Mesenchymal stem cell (in vitro differentiated cells and primary cell): ENCODE results near the gene NCS1.
A peak's percentile ranks its signal among the peaks of the same experiment; 100 is the strongest.

Experiments used
- DNase-seq: peaks from one replicate; pipeline ENCODE4 v3.0.0-alpha.2; 2013
- H2AFZ ChIP-seq: one replicate; pipeline ENCODE4 v1.6.1; 2013; ENCODE audit warnings: low read depth, mild to moderate bottlenecking, control low read depth, inconsistent platforms, low read length, moderate library complexity
- H2AK5ac ChIP-seq: 2 replicates; pipeline ENCODE4 v1.6.1; 2013; ENCODE audit warnings: low read length, moderate library complexity, mild to moderate bottlenecking, inconsistent platforms; ENCODE audit not compliant: severe bottlenecking
- H2BK120ac ChIP-seq: one replicate; pipeline ENCODE4 v1.6.1; 2013; ENCODE audit warnings: low read depth, mild to moderate bottlenecking, inconsistent platforms, low read length, moderate library complexity
- H2BK12ac ChIP-seq, 2 experiments: one replicate each; pipeline ENCODE4 v1.6.1; 2013; ENCODE audit warnings: inconsistent platforms in 2 of 2, low read length in 2 of 2, mild to moderate bottlenecking in 2 of 2, moderate library complexity in 2 of 2, control low read depth in 1 of 2
- H2BK15ac ChIP-seq: one replicate; pipeline ENCODE4 v1.6.1; 2013; ENCODE audit warnings: mild to moderate bottlenecking, low read depth, inconsistent platforms; ENCODE audit not compliant: poor library complexity, severe bottlenecking
- H2BK5ac ChIP-seq: 2 replicates; pipeline ENCODE4 v1.6.1; 2013; ENCODE audit warnings: low read depth, mild to moderate bottlenecking, low read length, control low read depth, inconsistent platforms; ENCODE audit not compliant: poor library complexity, severe bottlenecking
- H3K14ac ChIP-seq, 2 experiments: one replicate each; pipeline ENCODE4 v1.6.1; 2013; ENCODE audit warnings: inconsistent platforms in 2 of 2, low read length in 2 of 2, control low read depth in 1 of 2, mild to moderate bottlenecking in 1 of 2, moderate library complexity in 1 of 2
- H3K18ac ChIP-seq, 2 experiments: one replicate each; pipeline ENCODE4 v1.6.1; 2013; ENCODE audit warnings: inconsistent platforms in 2 of 2, low read length in 2 of 2, control low read depth in 1 of 2, low read depth in 1 of 2, mild to moderate bottlenecking in 1 of 2
- H3K23ac ChIP-seq, 2 experiments: one replicate each; pipeline ENCODE4 v1.6.1; 2013; ENCODE audit warnings: inconsistent platforms in 2 of 2, low read length in 2 of 2, mild to moderate bottlenecking in 2 of 2, moderate library complexity in 2 of 2, control low read depth in 1 of 2
- H3K27ac ChIP-seq: 2 replicates; pipeline ENCODE4 v1.5.1; 2013; ENCODE audit warnings: mild to moderate bottlenecking, moderate library complexity, low read length, control low read depth, inconsistent platforms; ENCODE audit not compliant: poor library complexity, severe bottlenecking
- H3K27me3 ChIP-seq, 2 experiments: 2 replicates each; pipeline versions ENCODE4 v1.6.1 to v1.7.0; 2013; ENCODE audit warnings: low read length in 2 of 2, mild to moderate bottlenecking in 2 of 2, moderate library complexity in 2 of 2, control low read depth in 1 of 2, inconsistent platforms in 1 of 2; ENCODE audit not compliant: control insufficient read depth in 1 of 2, insufficient read depth in 1 of 2
- H3K36me3 ChIP-seq, 2 experiments: 2 replicates each; pipeline versions ENCODE4 v1.6.1 to v1.7.0; 2013; ENCODE audit warnings: low read length in 2 of 2, control low read depth in 1 of 2, inconsistent platforms in 1 of 2, low read depth in 1 of 2, mild to moderate bottlenecking in 1 of 2; ENCODE audit not compliant: insufficient read depth in 2 of 2, control insufficient read depth in 1 of 2
- H3K4ac ChIP-seq, 2 experiments: one replicate each; pipeline ENCODE4 v1.6.1; 2013; ENCODE audit warnings: inconsistent platforms in 2 of 2, low read length in 2 of 2, mild to moderate bottlenecking in 2 of 2, moderate library complexity in 2 of 2, control low read depth in 1 of 2, low read depth in 1 of 2
- H3K4me1 ChIP-seq: 2 replicates; pipeline ENCODE4 v1.6.1; 2013; ENCODE audit warnings: low read depth, low read length, control low read depth; ENCODE audit not compliant: control insufficient read depth, insufficient read depth
- H3K4me2 ChIP-seq: 2 replicates; pipeline ENCODE4 v1.6.1; 2013; ENCODE audit warnings: low read length, mild to moderate bottlenecking, inconsistent platforms; ENCODE audit not compliant: poor library complexity, severe bottlenecking
- H3K4me3 ChIP-seq, 2 experiments: 2 replicates each; pipeline versions ENCODE4 v1.5.1 to v1.7.0; 2013; ENCODE audit warnings: low read length in 2 of 2, mild to moderate bottlenecking in 2 of 2, control low read depth in 1 of 2, low read depth in 1 of 2; ENCODE audit not compliant: insufficient read depth in 1 of 2
- H3K79me1 ChIP-seq: replicated peaks from 2 replicates; pipeline ENCODE4 v1.6.1; 2013; ENCODE audit warnings: mild to moderate bottlenecking, control low read depth, low read length, inconsistent platforms; ENCODE audit not compliant: poor library complexity, severe bottlenecking
- H3K9ac ChIP-seq: 2 replicates; pipeline ENCODE4 v1.7.0; 2013; ENCODE audit warnings: mild to moderate bottlenecking, low read length, moderate library complexity
- H3K9me3 ChIP-seq: 2 replicates; pipeline ENCODE4 v1.7.0; 2013; ENCODE audit warnings: mild to moderate bottlenecking, low read length; ENCODE audit not compliant: control insufficient read depth
- H4K8ac ChIP-seq: one replicate; pipeline ENCODE4 v1.6.1; 2013; ENCODE audit warnings: inconsistent platforms, mild to moderate bottlenecking, low read length, moderate library complexity
- H4K91ac ChIP-seq: one replicate; pipeline ENCODE4 v1.6.1; 2013; ENCODE audit warnings: mild to moderate bottlenecking, low read length, inconsistent platforms
- WGBS: methylation state at CpG from one replicate; pipeline ENCODE4 v1.1.7; 2013; ENCODE audit warnings: mixed read lengths; 5-methylcytosine and 5-hydroxymethylcytosine counted together

Gene NCS1

DNA sequence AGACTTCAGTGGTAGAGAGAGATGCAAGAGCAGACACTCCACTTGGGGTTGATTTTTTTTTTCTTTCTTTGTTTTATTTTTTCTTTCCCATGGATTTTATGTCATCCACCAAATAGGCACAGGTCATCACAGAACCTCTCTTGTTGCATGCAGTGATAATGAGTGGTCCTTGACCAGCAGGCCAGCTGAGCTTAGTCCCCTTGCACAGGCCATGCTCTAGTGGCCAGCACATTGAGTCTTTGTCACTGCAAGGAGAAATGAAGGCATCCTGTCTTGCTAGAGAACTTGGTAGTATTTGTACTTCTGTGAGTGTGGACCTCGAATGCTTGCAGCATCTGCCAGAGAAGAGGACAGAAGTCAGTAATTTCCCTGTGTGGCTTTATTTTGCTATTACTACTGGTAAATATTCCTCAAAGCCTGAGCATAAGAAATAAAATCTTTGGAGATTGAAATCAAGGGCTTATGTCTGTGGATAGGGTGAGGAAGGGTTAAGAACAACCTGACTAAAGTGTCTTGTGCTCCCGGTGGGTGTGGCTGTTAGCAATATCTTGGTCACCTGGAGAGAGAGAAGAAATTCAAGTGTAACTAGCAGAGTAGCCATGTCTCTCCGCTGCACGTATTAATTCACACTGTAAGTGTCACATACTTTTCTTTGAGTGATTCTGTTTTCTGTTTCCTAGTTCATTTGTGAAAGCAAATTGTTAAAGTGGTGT lies 45.3 kb upstream of the NCS1 start:
- Histone ChIP-seq H3K4me3 (no peak overlapping the region), H3K9me3 (no peaks in the 10 kb centered on the region), H2AFZ (no peak overlapping the region), H3K4me2 (no peak overlapping the region), H2BK120ac (no peak overlapping the region), H3K27me3 (no peaks in the 10 kb centered on the region), H3K79me1 (peaks cover 8% of the 10 kb centered on the region), H2BK12ac (no peak overlapping the region), H3K4me1 (peaks cover 21% of the 10 kb centered on the region), H3K27ac (peak overlapping the region; percentile 56), H2BK5ac (peak overlapping the region; percentile 35), H3K23ac (no peak overlapping the region), H3K14ac (no peak overlapping the region), H3K36me3 (peaks cover 40 to 69% of the 10 kb centered on the region in 2 experiments), H3K18ac (no peak overlapping the region), H2AK5ac (peak overlapping the region; percentile 6), H3K4ac (no peak overlapping the region), H4K8ac (no peak overlapping the region), H2BK15ac (no peak overlapping the region), H3K9ac (no peak overlapping the region), H4K91ac (no peak overlapping the region)
- DNase-seq, result no peak
- 44% methylated on average over 2 of the region's 4 CpGs for WGBS

- H3K36me3 ChIP-seq, result peaks cover 38 to 63% of the 10 kb centered on the region in 2 experiments
- H2AK5ac ChIP-seq, result peak overlapping the region; percentile 7
- 91% methylated on average over 5 of the region's 6 CpGs for WGBS
- peak overlapping the region; percentile 93 for H3K27ac ChIP-seq
- peaks cover 21% of the 10 kb centered on the region for H3K4me1 ChIP-seq
- no peaks in the 10 kb centered on the region for H3K27me3 ChIP-seq
- no peak overlapping the region for H4K91ac ChIP-seq
- no peak overlapping the region for H3K4me3 ChIP-seq
- no peak overlapping the region for H3K4ac ChIP-seq
- H4K8ac ChIP-seq, result no peak overlapping the region
- no peak for DNase-seq
- no peak overlapping the region for H2BK12ac ChIP-seq
- H3K9me3 ChIP-seq, result no peaks in the 10 kb centered on the region
- H3K9ac ChIP-seq, result no peak overlapping the region
- no peak overlapping the region for H3K14ac ChIP-seq
- H3K23ac ChIP-seq, result no peak overlapping the region
- H2BK5ac ChIP-seq, result peak overlapping the region; percentile 71
- peaks cover 8% of the 10 kb centered on the region for H3K79me1 ChIP-seq
- no peak overlapping the region for H2BK120ac ChIP-seq
- no peak overlapping the region for H2AFZ ChIP-seq
- no peak overlapping the region for H3K4me2 ChIP-seq
- H3K18ac ChIP-seq, result no peak overlapping the region
- no peak overlapping the region for H2BK15ac ChIP-seq
Measured at GRCh38 chr9:130128251-130128650, 44.0 kb upstream of the NCS1 start.

DNA sequence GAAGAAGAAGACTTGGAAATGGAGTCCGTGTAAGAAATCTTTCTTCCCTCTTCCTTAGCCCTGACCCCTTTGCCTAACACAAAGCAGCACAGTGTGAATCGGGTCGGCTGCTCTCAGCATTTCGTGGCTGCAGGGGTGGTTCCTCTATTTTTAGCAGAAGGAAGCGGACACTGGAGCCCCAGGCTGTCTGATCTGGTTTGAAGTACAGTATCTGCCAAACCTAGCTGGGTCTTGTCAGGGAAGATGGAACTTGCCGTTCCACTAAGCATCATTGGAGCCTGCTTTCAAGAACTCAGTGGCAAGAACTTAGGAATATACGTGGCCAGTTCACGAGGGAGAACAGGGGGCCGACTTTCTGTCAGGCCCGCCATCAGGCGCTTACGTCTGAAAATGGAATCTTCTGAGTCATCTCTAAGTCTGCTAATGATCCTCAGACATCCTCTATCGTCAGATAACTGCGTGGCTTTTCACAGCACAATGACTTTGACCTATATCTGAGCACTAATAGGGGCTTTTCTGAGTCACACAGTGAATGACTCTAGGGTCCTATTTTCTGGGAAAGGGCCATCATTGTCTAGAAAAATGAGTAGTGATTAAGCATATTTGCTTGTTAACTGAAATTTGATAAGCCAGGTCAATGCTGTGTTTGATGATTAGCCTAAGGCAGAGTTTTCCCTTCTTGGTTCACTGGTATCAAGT lies 43.3 kb upstream of the NCS1 start:
- peak overlapping the region; percentile 93 for H3K27ac ChIP-seq
- no peak overlapping the region for H3K4me3 ChIP-seq
- no peak overlapping the region for H4K8ac ChIP-seq
- no peak overlapping the region for H2AFZ ChIP-seq
- peaks cover 21% of the 10 kb centered on the region for H3K4me1 ChIP-seq
- H2AK5ac ChIP-seq, result peak overlapping the region; percentile 7
- H3K27me3 ChIP-seq, result no peaks in the 10 kb centered on the region
- no peak overlapping the region for H2BK15ac ChIP-seq
- no peaks in the 10 kb centered on the region for H3K9me3 ChIP-seq
- H3K23ac ChIP-seq, result no peak overlapping the region
- no peak overlapping the region for H2BK120ac ChIP-seq
- no peak overlapping the region for H3K14ac ChIP-seq
- no peak overlapping the region for H2BK12ac ChIP-seq
- H3K18ac ChIP-seq, result no peak overlapping the region
- no peak overlapping the region for H4K91ac ChIP-seq
- H3K79me1 ChIP-seq, result peaks cover 8% of the 10 kb centered on the region
- peak overlapping the region; percentile 30 to 32 for H3K4ac ChIP-seq
- peak overlapping the region; percentile 2 for H3K4me2 ChIP-seq
- peak overlapping the region; percentile 71 for H2BK5ac ChIP-seq
- no peak overlapping the region for H3K9ac ChIP-seq
- 32% methylated on average over 14 of the region's 14 CpGs for WGBS
- DNase-seq, result peak; percentile 94
- H3K36me3 ChIP-seq, result peaks cover 38 to 63% of the 10 kb centered on the region in 2 experiments

DNA sequence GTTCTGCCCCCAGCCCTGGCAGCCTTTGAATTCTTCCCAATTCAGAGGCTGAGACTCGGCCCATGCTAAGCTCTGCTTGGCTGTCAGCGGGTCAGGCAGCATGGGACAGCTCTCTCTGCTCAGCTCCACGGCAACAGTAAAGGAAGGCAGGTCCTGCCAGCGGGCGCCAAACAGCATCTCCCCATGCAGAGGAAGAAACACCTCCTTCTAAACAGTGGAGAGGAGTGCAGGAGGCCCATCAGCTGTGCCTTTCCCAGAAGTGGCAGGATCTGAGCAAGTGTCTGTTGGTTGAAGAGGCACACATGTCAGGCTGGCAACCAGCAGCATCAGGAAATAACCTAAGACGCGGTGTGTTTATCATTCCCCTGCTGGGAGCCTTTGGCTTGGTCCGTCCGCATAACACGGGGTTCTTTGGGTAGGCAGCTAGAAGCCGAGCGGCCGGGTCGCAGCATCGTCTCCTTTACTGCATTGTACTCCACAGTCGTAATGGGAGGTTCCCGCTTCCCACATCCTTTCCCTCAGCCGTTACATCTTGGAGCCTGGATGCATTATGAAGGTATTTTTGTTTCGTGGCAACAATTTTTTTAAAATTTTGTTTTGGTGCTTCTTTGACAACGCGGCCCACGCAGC lies 42.7 kb upstream of the NCS1 start:
- Histone ChIP-seq H3K23ac (no peak overlapping the region), H2AK5ac (peak overlapping the region; percentile 37), H2BK15ac (no peak overlapping the region), H3K36me3 (peaks cover 36 to 63% of the 10 kb centered on the region in 2 experiments), H2BK12ac (peak overlapping the region in 1 of 2 experiments; percentile 83), H2AFZ (no peak overlapping the region), H3K9ac (no peak overlapping the region), H3K4me3 (no peak overlapping the region), H3K4me1 (peaks cover 21% of the 10 kb centered on the region), H3K27ac (peak overlapping the region; percentile 93), H3K4me2 (no peak overlapping the region), H4K8ac (no peak overlapping the region), H2BK120ac (no peak overlapping the region), H3K18ac (peak overlapping the region in 1 of 2 experiments; percentile 16), H3K4ac (peak overlapping the region; percentile 30 to 40), H3K14ac (no peak overlapping the region), H3K79me1 (peaks cover 8% of the 10 kb centered on the region), H2BK5ac (peak overlapping the region; percentile 0), H4K91ac (no peak overlapping the region), H3K27me3 (no peaks in the 10 kb centered on the region), H3K9me3 (no peaks in the 10 kb centered on the region)
- DNase-seq, result peak; percentile 43
- 94% methylated on average over 22 of the region's 22 CpGs for WGBS
